ENCODE measurements around the gene RGCC. TPM values are rescaled to one million over a fixed set of nuclear protein-coding genes. Genes with fewer than 3 reads are reported as not detected.
"Not testable (repeated sequence)": the region's sequence is repeated elsewhere in the genome, so short reads cannot be mapped to it uniquely, and the experiment has no call there.

RGCC gene, protein sequence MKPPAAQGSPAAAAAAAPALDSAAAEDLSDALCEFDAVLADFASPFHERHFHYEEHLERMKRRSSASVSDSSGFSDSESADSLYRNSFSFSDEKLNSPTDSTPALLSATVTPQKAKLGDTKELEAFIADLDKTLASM
- 27.6 and 144 TPM in 2 replicates for total RNA-seq

DNA sequence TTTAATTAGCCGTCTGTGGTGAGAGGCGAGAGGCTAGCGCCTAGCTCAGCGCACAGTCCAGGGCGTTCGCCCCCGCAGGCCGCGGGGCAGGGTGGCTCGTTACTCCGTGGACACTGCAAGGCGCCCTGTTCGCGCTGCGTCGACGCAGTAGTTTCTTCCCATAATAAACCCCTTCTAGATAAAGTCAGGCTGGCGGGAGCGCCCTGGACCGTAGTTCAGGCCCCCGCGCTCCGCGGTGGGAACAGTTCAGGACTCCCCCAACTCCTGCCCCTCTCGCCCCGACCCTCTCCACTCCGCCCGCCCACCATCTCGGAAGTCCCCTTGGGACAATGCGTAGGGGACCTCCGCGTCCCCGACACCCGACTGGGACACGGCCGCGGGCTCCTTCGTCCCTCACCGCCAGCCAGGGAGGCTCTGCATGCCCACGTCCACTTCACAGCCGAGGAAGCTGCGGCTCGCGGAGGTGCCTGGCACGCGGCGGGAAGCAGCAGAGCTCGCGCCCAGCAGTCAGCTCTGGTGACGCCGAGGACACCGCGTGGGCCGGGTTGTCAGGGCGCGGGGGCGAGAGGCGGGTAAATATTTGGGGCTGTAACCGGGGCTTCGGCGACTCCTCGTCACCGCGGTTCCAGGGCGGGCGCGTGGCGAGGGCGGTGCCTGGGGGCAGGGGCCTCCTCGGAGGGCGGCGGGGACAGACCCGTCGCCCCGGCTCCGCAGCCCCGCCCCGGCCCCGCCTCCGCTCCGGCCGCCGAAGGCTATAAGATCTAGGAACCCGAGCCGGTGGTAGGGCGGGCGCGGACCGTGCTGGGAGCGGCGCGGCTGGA lies at the start of gene RGCC:
Gene RGCC, plus strand, starts transcription at position 783 of the 821 bp plus-strand sequence. CDS start 158 bp downstream, outside the sequence.
- DNase-seq (ENCODE audit: low read depth in 2 of 2) = peak; percentile 65 to 86

DNA sequence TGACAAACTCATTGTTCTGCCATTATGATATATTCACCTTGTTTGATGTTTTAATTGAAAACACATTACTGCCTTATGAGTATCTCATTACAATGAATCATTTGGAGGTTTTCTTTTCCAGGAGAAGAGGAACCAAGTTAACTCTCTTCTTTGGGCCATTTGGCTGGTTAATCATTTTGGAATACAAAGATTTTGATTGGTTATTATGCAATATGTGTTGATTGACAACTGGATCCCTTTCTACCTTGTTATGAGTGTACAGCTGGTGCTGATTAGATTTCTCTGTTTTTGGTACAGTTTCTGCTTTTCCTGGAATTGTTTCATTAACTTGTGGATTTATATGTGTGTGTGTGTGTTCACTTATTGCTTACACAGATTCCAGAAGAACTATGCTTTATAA lies 49.2 kb upstream of the RGCC start:
- no peak for DNase-seq (ENCODE audit: low read depth in 2 of 2)

DNA sequence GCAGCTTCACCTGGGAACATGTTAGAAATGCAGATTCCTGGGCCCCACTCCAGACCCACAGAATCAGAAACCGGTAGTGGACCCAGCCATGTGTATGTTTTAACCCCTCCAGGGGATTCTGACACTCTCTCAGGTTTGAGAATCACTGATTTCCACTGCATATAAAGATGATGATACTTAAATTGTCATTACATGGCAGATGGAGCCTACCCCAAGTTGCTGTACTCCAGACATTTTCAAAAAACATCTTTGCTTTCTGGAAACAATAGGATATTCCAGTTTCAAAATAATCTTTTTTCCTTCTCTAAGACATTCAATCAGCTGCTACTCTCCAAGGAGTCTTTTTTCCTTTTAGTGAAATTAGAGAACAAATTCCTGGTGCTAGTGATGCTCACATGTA lies 48.6 kb upstream of the RGCC start:
- no peak for DNase-seq (ENCODE audit: low read depth in 2 of 2)

DNA sequence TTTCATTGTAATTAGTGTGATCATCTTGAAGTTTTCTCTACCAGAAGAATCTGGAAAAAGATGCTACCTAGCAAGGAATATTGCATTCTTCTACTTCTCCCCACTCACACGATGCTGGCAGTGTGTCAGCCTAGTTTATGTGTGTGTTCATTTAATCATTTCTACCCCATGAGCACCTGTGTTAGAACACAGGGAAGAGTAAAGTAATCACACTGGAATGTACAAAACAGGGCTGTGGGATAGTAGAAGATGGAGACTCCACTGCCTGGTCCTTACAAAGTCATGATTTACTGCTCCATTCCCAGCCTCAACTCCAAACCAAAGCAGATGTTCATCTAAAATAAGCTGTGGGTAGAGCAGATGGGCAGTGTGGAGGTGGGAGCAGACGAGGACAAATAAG lies 47.7 kb upstream of the RGCC start:
- DNase-seq (ENCODE audit: low read depth in 2 of 2) = no peak

DNA sequence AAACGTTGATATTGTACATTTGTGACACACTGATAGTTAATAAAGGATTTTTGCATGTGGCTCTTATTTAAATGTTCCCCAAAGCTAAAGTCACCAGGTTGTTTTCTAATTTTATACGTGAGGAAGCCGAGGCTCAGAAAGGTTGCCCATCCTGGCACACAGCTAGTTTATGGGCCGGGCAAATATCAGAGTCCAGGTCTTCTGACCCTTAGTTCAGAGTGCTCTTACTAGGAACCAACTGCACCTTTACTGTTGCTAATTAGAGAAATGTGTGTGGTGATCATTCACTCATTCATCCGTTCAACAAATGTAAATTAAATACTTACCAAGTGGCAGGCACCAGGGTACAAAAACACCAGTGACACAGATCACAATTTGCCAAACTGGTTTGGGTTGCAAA lies 46.3 kb upstream of the RGCC start:
- DNase-seq (ENCODE audit: low read depth in 2 of 2) = no peak

DNA sequence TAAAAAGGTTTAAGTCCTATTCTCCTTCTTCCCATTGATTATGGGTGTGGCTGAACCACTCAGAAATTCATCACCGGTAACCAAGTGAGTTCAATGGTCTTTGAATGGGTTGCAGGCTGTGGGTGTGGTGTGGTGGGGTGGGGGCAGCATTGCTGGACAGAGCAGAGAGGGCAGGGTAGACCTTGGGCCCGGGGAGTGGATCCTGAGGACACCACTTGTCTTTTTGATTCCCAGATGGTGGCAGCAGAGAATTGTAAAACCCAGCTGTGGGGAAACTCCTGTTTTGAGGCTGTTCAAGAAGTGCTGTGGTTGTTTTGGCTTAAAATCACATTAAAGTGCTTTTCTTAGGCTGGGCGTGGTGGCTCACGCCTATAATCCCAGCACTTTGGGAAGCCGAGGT lies 45.8 kb upstream of the RGCC start:
- DNase-seq (ENCODE audit: low read depth in 2 of 2) = peak; percentile 44 to 67

DNA sequence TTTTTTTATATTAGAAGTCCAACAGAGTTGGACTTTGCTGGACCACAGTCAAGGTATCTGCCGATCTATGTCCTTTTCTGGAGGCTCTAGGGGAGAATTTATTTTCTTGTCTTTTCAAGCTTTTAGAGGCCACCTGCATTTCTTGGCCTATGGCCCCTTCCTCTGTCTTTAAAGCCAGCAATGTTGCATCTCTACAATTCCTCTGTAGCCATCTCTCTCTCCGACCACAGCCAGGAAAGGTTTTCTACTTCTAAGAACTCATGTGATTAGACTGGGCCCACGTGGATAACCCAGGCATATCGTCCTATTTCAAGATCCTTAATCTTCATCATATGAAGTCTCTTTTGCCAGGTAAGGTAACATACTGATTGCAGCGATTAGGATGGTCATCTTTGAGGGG lies 43.5 kb upstream of the RGCC start:
- no peak for DNase-seq (ENCODE audit: low read depth in 2 of 2)

DNA sequence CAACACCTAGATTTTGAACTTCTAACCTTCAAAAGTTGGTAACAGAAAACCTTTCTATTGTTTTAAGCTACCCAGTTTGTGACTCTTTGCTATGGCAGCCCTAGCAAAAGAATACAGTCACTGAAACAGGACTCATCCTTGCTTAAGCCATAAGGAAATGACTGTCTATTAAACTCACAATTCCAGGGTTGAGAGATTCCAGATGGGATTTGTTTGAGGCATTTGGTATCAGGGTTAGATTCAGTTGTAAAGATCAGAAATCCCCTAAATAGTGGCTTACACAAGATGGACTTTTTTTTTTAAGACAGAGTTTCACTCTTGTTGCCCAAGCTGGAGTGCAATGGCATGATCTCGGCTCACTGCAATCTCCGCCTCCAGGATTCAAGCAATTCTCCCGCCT lies 41.1 kb upstream of the RGCC start:
- no peak for DNase-seq (ENCODE audit: low read depth in 2 of 2)

DNA sequence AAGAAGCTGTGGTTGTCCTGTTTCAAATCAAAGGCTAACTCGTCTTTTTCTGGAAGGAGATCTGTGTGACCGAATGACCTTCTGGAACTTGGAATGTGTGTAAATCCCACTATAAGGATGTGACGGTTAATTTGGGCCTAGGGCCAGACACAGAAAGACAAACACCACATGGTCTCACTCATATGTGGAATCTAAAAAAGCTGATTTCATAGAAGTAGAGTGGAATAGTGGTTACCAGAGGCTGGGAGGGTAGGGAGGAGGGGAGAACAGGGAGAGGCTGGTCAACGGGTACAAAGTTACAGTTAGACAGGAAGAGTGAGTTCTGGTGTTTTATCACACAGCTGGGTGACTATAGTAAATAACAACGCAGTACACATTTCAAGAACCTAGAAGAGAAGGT lies 39.3 kb upstream of the RGCC start:
- no peak for DNase-seq (ENCODE audit: low read depth in 2 of 2)

DNA sequence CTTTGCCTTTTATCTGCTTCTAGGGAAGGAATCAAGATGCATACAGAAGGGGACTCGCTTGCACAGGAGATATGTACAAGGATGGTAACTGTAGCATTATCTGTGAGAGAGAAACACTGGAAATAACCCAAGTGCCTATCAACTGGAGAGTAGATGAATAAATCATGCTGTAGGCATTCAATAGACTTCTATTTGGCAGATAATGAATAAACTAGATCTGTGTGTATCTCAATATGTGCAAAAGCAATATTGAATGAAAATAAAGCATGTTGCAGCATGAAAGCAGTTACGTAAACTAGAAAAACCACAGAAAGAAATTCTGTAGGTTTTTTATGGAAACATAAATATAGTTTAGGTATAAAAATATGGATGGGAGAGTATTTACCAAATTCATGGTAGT lies 38.6 kb upstream of the RGCC start:
- no peak for DNase-seq (ENCODE audit: low read depth in 2 of 2)

DNA sequence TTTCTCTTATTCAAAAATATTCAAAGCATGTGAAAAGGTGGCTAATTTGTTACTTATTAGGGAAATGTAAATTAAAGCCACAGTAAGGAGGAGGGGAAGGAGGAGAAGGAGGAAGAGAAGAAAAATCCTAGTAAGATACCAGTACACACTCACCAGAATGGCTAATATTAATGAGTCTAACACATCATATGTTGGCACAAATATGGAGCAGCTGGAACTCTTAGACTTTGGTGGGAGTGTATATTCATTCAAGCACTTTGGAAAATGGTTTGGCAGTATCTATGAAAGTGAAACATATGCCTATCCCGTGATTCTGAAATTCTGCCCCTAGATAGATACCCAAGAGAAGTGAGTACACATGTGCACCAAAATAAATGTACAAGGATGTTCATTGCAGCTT lies 38.1 kb upstream of the RGCC start:
- no peak for DNase-seq (ENCODE audit: low read depth in 2 of 2)

DNA sequence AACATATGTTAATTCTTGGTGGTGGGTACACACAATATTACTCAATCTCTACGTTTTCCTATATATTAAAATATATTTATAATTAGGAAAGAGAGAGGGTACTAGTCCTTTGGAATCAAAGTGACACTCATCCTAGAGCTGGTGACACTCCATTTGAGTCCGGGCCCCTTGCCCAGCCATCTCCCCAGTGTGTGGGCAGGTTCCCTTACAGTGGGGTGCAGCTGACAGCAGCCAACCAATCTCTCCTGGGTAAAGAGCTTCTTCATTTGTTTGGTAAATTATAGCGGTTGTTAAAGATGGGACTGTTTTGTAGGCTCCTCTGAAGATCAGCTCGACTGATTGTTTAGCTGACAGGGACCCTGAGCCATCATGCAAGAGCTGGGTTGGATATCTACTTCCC lies 37.2 kb upstream of the RGCC start:
- no peak for DNase-seq (ENCODE audit: low read depth in 2 of 2)

DNA sequence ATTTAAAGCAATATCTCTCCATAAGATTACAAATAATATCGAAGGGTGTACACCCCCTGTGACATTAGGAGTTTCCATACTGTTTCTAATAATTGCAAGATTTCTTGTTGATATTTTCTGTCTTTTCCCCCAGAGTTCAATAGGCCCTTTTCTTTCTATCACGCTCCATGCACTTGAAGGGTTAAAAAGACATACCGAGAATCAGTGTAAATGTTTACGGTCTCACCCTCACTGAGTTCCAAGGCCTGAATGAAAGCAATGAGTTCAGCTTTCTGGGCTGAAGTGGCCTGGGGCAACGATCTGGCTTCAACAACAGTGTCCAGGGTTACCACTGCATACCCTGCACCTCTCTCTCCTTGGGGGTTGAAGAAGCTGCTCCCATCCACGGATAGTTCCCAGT lies 36.0 kb upstream of the RGCC start:
- DNase-seq (ENCODE audit: low read depth in 2 of 2) = not testable (repeated sequence)

DNA sequence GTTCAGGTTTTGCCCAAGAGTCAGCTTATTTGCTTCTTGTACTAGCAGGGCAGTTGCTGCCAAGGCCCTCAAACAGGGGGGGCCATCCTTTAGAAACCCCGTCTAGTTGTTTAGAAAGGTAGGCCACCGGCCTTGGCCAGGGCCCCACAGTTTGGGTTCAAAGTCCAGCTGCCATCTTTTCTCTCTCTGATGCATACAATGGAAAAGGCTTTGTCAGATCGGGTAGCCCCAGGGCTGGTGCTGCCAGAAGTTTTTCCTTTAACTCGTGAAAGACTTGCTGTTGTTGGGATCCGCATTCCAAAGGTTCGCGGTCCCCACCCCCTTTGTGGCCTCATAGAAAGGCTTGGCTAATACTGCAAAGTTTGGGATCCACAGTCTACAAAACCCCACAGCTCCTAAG lies 35.4 kb upstream of the RGCC start:
- DNase-seq (ENCODE audit: low read depth in 2 of 2) = not testable (repeated sequence)

DNA sequence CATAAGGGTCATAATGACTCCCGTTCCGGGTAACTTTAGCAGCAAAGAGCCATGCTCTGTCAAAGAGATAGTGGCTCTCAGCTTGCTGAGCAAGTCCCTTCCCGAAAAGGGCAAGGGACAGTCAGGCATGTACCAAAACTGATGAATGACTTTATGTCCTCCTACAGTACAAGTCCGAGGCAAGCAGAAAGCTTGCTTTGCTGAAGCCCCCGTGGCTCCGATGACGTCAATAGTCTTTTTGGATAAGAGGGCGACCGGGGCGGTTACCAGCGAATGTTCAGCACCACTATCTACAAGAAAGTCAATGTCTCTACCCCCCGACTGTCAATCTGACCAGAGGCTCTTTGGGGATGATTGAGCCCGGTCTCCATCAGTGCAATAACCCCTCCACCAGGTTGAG lies 34.1 kb upstream of the RGCC start:
- not testable (repeated sequence) for DNase-seq (ENCODE audit: low read depth in 2 of 2)

DNA sequence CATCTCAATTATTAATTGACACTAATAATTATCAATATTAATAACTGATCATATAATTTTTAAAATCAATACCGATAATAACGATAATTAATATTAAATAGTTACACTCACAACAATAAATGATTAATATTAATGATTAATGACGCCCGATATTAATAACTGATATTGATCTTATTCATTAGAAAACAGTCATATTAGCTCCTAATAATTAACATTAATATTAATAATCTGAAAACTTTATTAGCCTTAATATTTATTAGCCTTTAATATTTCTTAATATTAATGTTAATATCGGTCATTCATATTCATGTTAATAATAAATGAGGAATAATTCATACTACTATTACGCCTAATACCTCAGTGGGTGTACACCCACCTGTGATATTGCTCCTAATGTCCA lies 32.7 kb upstream of the RGCC start:
- not testable (repeated sequence) for DNase-seq (ENCODE audit: low read depth in 2 of 2)

DNA sequence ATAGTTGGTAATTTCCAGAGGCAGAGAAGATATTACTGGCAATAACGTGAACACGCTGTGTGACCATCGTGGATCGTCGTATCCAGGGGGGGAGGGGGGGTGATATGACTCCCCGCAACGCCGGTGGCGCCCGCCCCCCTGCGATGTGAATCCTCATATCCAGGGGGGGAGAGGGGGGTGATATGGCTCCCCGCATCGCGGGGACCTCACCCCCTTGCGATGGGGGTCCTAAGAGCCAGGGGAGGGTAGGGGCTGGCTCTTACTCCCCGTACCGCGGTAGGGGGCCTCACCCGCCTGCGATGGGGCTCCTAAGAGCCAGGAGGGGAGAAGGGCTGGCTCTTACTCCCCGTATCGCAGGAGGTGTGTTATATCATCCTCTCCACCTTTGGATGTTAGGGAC lies 31.3 kb upstream of the RGCC start:
- DNase-seq (ENCODE audit: low read depth in 2 of 2) = no peak

DNA sequence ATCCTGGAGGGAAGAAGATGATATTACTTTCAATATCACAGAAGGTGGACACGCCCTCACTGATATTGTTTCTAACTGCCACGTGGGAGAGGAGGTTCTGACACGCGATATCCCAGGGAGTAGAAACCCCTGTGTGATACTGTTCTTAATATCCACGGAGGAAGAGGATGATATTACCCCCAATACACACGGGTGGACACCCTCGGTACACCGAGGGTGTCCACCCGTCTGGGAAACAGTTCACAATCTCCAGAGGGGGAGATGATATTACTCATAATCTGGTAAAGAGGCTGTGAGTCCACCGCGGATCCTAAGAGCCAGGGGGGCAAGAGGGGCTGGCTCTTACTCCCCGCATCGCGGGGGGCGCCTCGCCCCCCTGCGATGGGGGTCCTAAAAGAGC lies 29.7 kb upstream of the RGCC start:
- no peak for DNase-seq (ENCODE audit: low read depth in 2 of 2)

DNA sequence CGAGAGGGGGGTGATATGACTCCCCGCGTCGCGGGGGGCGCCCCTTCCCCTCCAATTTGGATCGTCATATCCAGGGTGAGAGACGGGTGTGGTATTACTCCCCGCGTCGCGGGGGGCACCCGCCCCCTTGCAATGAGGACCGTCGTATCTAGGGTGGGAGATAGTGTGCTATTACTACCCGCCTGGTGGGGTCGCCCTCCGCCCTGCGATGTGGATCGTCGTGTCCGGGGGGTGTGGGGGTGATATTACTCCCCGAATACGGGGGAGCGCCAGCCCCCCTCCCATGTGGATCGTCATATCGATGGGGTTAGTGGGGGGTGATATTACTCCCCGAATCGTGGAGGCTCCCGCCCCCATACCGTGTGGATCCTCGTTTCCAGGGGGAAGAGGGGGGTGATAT lies 29.2 kb upstream of the RGCC start:
- DNase-seq (ENCODE audit: low read depth in 2 of 2) = peak; percentile 2 to 21

DNA sequence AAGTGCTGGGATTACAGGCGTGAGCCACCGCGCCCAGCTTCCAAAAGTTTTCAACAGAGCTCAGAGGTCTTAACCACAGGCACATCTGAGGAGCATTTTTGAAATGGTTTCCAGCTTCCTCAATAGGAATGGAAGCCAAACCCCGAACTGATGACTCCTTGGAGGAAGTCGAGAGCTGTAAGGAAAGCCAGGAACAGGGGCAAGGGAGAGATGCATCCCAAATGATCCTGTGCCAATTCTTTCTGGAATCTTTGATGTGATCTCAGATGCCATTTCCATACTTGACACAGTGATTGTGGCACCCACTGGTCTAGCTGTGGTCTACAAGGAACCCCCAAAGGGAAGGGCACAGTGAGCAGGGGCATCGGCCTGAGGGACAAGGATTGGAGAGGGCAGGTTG lies 23.3 kb upstream of the RGCC start:
- DNase-seq (ENCODE audit: low read depth in 2 of 2) = not testable (repeated sequence)

DNA sequence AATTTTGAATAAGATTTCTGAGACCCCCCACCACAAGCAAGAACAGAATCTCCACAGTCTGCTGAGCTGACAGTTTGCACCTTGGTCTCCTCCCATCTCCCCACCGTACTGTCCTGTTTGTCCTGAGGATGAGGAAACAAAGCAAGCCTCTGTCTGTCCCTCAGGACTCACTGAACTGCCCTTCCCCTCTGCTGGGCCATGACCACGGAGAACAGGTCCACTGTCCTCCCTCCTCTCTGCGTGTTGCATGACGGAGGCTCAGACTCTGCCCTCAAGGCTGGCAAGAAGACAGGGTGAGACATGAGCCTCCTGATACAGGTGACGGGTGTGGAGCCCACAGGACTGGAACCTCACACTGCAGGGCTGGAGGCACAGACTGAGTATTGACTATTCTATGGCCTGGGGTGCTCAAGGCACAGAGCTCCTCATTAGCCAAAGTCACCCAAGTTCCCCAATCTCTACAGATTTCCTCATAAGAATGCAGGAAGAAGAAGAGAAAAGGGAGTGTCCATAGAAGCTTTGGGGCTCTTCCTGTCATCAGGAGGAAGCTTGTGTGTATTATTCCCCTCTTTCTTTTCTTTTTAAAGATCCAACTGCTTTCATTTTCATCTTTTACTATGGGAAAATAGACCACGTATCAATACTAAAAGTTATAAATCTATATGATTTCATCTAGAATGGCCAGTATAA lies 22.4 kb upstream of the RGCC start:
- DNase-seq (ENCODE audit: low read depth in 2 of 2) = no peak

DNA sequence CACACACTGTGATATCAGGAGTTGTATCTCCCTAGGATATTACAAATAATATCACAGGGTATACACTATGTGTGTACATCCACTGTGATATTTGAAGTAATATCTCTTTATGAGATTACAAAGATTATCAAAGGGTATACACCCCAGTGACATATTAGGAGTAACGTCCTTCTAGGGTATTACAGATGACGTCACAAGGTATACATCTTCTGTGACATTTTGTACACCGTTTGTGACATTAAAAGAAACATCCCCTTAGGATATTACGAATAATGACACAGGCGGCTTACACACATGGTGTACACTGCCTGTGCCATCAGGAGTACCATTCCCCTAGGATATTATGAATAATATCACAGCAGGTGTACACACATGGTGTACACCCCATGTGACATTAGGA lies 13.4 kb upstream of the RGCC start:
- DNase-seq (ENCODE audit: low read depth in 2 of 2) = no peak

DNA sequence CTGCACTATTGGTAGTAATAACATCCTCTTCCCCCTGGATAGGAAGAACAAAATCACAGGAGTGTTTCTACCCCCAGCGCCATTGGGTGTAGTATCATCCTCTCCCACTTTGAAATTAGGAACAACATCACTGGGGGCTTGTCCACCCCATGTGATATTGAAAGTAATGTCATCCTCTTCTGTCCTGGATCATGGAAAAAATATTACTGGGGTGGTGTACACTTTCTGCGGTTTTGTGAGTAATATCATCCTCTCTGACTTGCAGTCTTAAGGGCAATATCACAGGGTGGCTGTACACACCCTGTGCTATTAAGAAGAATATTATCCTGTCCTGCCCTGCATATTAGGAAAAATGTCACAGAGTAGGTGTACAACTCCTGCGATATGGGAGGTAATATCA lies 4.9 kb upstream of the RGCC start:
- no peak for DNase-seq (ENCODE audit: low read depth in 2 of 2)

Data from lung microvascular endothelial cell (primary cell).